Measurements from ENCODE around the gene RAMAC.
"Not testable (repeated sequence)": the region's sequence is repeated elsewhere in the genome, so short reads cannot be mapped to it uniquely, and the experiment has no call there.

RAMAC gene

GRCh38 chr15:83030021-83030420, 44.0 kb downstream of the RAMAC start:
- no peak for TF ChIP-seq CTCF (IDR thresholded peaks at IDR 0.05; ENCODE audit: control insufficient read depth, extremely low read depth, insufficient read depth)
- no peak for DNase-seq (ENCODE audit: low read depth)
- H3K4me3 ChIP-seq (ENCODE audit: low read depth, low read length): no peak overlapping the region

- not testable (repeated sequence) for DNase-seq (ENCODE audit: low read depth); H3K4me3 ChIP-seq (ENCODE audit: low read depth, low read length)
Measured at GRCh38 chr15:83031234-83031633, 45.2 kb downstream of the RAMAC start.

GRCh38 chr15:83036253-83036652, 50.2 kb downstream of the RAMAC start:
- no peak for TF ChIP-seq CTCF (IDR thresholded peaks at IDR 0.05; ENCODE audit: control insufficient read depth, extremely low read depth, insufficient read depth)
- DNase-seq (ENCODE audit: low read depth): no peak
- H3K4me3 ChIP-seq (ENCODE audit: low read depth, low read length): no peak overlapping the region

- no peak overlapping the region for H3K4me3 ChIP-seq (ENCODE audit: low read depth, low read length)
- no peak for DNase-seq (ENCODE audit: low read depth)
- no peak for TF ChIP-seq CTCF (IDR thresholded peaks at IDR 0.05; ENCODE audit: control insufficient read depth, extremely low read depth, insufficient read depth)
Measured at GRCh38 chr15:83039206-83039605, 53.2 kb downstream of the RAMAC start.
